Measurements from ENCODE around the gene AGRN.
A peak's percentile ranks its signal among the peaks of the same experiment; 100 is the strongest.
"Not testable (repeated sequence)": the region's sequence is repeated elsewhere in the genome, so short reads cannot be mapped to it uniquely, and the experiment has no call there.

The AGRN gene

DNA sequence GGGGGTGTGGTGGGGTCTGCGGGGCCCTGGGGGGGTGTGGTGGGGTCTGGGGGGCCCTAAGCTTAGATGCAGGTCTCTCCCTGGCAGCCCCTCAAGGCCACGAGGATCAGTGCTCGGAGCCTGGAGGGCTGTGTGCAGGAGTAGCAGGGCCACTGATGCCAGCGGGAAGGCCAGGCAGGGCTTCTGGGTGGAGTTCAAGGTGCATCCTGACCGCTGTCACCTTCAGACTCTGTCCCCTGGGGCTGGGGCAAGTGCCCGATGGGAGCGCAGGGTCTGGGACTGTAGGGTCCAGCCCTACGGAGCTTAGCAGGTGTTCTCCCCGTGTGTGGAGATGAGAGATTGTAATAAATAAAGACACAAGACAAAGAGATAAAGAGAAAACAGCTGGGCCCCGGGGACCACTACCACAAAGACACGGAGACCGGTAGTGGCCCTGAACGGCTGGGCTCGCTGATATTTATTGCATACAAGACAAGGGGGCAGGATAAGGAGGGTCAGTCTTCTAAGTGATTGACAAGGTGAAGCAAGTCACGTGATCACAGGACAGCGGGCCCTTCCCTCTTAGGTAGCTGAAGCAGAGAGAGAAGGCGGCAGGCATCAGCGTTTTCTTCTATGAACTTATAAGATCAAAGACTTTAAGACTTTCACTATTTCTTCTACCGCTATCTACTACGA is 45.5 kb downstream of the AGRN start:
- FAIRE-seq: no peak
- DNase-seq (ENCODE audit: low spot score): no peak

DNA sequence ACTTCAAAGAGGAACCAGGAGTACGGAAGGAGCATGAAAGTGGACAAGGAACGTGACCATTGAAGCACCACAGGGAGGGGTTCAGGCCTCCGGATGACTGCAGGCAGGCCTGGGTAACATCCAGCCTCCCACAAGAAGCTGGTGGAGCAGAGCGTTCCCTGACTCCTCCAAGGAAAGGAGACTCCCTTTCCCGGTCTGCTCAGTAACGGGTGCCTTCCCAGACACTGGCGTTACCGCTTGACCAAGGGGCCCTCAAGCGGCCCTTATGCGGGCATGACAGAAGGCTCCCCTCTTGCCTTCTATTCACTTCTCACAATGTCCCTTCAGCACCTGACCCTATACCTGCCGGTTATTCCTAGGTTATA is 46.0 kb downstream of the AGRN start:
- DNase-seq (ENCODE audit: low spot score); FAIRE-seq: not testable (repeated sequence)

DNA sequence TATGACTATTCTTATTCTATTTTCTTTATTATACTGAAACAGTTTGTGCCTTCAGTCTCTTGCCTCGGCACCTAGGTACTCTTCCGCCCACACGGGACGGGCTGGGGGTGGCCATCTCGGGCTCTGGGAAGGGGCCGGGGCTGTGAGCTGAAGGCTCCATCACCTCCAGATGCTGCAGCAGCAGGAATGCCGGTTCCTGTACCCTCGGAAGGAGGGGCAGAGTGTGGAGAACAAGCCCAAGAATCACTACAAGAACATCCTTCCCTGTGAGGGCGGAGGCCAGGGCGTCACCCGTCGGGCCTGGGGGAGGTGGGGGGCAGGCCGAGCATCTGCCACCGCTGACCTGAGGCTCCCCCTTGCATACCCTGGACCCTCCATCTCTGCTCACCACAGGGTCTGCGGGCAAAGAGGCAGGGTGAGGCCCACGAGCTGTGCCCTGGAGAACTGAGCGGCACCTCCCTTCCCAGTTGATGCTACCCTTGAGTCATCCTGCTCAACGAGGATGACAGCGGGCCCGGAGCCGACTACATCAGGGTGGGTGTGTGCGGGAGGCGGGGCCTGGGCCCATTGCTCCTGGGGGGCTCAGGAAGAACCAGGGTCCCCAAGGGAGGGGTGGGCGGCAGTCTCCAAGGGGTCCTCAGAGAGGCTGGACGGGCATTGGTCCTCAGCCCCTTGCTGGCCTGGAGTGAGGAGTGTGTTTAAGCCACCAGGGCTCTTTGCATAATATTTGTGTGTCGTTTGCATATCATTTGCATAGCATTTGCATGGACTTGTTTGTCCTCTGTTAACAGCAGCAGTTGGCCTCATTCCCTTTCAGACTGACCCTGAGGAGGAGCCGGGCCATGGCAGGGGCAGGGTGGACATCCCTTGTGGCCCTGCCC is 46.7 kb downstream of the AGRN start:
- DNase-seq (ENCODE audit: low spot score) (no peak), FAIRE-seq (no peak)

GRCh38 chr1:1067284-1067859 is 47.5 kb downstream of the AGRN start:
- FAIRE-seq (no peak), DNase-seq (ENCODE audit: low spot score) (no peak)

GRCh38 chr1:1067860-1068516 is 48.1 kb downstream of the AGRN start:
- DNase-seq (ENCODE audit: low spot score): no peak
- no peak for FAIRE-seq

GRCh38 chr1:1068517-1069055 is 48.7 kb downstream of the AGRN start:
- no peak for DNase-seq (ENCODE audit: low spot score)
- no peak for FAIRE-seq

DNA sequence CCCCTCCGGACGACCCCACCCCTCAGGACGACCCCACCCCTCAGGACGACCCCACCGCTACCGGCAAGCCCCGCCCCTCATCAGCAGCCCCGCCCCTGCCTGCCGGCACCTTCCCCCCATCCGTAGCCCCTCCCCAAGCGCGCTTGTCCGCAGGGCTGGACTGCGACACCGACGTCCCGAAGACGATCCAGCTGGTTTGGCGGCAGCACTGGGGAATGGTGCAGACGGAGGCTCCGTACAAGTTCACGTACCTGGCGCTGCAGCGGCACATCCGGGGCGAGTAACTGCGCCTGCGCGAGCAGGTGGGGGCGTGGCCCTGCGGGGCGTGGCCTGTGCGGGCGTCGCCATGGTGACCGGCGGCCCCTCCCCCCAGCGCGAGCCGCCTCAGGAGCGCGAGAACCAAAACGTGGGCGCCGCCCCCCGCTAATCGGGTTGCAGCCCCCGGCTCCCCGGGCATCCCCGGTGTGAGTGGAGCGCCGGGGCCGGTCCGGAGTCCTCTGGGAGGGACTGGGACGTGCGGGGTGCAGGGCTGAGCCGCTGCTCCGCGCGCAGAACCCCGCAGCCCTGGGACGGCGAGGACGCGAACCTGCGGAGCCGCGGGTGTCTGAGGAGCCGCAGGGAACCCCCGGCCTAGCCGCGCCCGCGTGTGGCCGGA is 49.3 kb downstream of the AGRN start:
- DNase-seq (ENCODE audit: low spot score) (peak; percentile 84), FAIRE-seq (peak; percentile 94)

- FAIRE-seq: no peak
Measured at GRCh38 chr1:1069711-1070676, 50.1 kb downstream of the AGRN start.

DNA sequence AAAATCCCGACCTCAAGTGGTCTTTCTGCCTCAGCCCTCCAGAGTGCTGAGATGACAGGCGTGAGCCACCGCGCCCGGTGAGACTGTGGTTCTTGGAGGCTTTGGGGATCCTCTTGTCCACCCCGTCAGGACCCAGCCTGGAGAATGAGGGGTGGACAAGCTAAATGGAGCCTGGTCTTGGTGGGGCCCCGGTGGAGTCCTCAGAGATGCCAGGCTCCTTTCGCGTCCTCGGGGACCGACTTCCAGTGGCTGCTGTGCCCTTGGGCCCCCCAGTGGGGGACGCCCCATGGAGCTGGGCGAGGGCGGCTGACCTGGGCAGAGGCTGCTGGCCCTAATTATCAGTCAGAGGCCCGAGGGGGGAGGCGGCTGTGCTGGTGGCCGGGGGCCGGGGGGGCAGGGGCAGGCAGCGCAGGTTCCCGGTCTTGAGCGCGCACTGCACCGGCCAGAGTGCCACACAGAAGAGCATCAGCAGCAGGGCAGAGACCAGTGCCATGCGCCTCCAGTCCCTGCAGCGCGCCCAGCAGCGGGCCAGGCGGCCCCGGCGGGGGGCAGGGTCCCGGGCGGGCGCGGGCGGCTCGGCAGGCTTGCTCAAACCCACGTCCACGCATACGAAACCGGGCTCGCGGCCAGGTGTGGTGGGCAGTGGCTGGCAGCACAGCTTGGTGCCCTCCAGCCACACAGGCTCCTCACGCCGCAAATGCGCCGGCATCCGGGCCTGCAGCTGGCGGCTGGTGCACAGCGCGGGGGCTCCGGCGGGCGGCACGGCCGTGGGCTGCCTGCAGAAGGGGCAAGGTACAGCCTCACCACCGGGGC is 51.8 kb downstream of the AGRN start:
- no peak for FAIRE-seq

More at GRCh38 chr1:1069711-1070676, 50.1 kb downstream of the AGRN start:
- DNase-seq (ENCODE audit: low spot score): no peak

GRCh38 chr1:1072299-1072848 is 52.5 kb downstream of the AGRN start:
- no peak for FAIRE-seq
- DNase-seq (ENCODE audit: low spot score): no peak

More for the DNA sequence above, 51.8 kb downstream of the AGRN start:
- DNase-seq (ENCODE audit: low spot score): no peak

GRCh38 chr1:1072849-1073742 is 53.2 kb downstream of the AGRN start:
- FAIRE-seq: no peak
- no peak for DNase-seq (ENCODE audit: low spot score)

- FAIRE-seq: no peak
- no peak for DNase-seq (ENCODE audit: low spot score)
Measured at GRCh38 chr1:1073743-1074587, 54.0 kb downstream of the AGRN start, which contains the start of gene RNF223. TSS of gene RNF223 (minus strand) at chr1:1074306. CDS start at chr1:1072566, 1,740 bp downstream.

DNA sequence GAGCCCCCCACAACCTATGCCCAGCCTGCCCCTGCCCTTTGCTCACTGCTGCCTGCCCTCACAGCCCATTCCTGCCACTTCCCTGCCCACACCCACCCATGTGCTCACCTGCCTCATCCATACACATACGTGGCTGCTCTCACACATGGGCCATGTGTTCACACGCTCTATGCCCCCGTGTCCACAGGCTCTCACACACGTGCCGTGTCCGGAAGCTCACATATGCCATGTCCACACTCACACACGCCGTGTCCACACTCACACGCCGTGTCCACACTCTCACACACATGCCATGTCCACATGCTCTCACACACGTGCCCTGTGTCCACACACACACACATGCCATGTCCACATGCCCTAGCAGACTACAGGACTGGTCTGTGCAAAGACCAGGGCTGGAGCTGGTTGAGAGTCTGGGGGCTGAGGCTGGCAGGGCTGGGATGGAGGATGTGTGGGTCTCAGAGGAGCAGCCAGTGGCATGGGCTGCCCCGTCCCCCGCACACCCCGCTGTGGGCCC is 54.8 kb downstream of the AGRN start:
- no peak for DNase-seq (ENCODE audit: low spot score)
- no peak for FAIRE-seq

GRCh38 chr1:1075148-1075935 is 55.4 kb downstream of the AGRN start:
- DNase-seq (ENCODE audit: low spot score) (no peak), FAIRE-seq (no peak)

- FAIRE-seq; DNase-seq (ENCODE audit: low spot score): not testable (repeated sequence)
Measured at GRCh38 chr1:1077396-1077795, 57.5 kb downstream of the AGRN start.
